HG03196 (cell line): Measurements from ENCODE around the gene RHOH.
"Not testable (repeated sequence)": the region's sequence is repeated elsewhere in the genome, so short reads cannot be mapped to it uniquely, and the experiment has no call there.

Experiments
- ATAC-seq: cut with Tn5 transposase; IDR thresholded peaks from one replicate; pipeline ENCODE4 v1.9.1; 2021; ENCODE audit not compliant: unreplicated experiment

The RHOH gene

DNA sequence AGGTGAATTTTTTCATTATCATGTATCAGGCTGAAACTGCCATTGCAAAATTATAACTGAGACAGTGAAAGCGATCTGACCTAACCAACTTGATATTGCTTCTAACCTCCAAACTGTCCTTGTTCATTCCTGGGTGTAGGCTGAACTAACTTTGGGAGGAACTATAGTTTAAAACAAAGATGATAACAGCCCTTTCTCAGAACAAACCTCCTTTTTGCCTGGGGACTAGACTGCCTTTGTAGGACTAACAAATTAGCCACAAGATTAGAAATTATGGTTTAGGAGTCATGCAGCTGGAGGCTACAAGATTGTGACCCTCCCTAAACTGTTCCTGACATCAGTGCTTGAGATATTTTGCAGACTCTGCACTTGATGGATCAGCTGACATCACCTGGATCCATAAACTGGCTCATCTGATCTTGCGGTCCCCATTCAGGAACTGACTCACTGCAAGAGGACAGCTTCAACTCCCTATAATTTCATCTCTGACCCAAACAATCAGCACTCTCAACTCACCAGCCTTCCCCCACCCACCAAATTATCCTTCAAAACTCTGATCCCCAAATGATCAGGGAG, 93.9 kb downstream of the RHOH start:
- not testable (repeated sequence) for ATAC-seq

DNA sequence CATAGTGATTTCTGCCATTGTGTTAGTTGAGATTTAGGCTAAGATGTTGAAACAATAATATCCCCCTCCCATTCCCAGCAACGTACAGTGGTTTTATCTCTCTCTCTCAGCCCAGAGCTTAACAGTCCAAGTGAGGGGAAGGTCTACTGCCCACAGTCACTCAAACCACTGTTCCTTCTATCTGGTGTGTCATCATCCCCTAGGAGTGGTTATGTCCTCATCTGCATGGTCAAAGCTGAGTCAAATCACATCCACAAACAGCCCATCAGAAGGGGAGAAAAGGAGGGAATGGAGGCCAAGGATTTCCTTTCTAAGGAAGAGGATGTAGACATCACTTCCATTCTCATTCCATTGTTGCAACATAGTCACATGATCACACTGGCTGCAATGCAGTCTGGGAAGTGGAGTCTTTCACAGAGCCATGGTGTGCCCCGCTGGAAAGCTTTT, 95.5 kb downstream of the RHOH start:
- no peak for ATAC-seq

DNA sequence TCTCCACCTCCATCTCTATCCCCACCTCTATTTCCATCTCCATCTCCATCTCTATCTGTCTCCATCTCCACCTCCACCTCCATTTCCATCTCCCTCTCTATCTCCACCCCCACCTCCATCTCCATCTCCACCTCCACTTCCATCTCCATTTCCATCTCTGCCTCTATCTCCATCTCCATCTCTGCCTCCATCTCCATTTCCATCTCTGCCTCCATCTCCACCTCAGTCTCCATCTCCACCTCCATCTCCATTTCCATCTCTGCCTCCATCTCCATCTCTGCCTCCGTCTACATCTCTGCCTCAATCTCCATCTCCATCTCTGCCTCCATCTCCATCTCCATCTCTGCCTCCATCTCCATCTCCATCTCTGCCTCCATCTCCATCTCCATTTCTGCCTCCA, 97.5 kb downstream of the RHOH start:
- ATAC-seq = no peak

DNA sequence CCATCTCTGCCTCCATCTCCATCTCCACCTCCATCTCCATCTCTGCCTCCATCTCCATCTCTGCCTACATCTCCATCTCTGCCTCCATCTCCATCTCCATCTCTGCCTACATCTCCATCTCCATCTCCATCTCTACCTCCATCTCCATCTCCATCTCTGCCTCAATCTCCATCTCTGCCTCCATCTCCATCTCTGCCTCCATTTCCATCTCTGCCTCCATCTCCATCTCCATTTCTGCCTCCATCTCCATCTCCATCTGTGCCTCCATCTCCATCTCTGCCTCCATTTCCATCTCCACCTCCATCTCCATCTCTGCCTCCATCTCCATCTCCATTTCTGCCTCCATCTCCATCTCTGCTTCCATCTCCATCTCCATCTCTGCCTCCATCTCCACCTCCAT, 98.2 kb downstream of the RHOH start:
- not testable (repeated sequence) for ATAC-seq

DNA sequence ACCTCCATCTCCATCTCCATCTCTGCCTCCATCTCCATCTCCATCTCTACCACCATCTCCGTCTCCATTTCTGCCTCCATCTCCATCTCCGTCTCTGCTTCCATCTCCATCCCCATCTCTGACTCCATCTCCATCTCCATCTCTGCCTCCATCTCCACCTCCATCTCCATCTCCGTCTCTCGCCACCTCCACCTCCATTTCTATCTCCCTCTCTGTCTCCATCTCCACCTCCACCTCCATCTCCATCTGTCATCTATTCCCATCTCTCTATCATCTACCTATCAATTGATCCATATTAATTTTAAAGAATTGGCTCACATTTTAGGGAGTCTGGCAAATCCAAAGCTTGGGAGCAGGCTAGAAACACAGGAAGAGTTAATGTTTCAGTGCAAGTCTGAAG, 98.7 kb downstream of the RHOH start:
- ATAC-seq = no peak
